ENCODE data around the gene ASB4.
A peak's percentile ranks its signal among the peaks of the same experiment; 100 is the strongest.
"Not testable (repeated sequence)": the region's sequence is repeated elsewhere in the genome, so short reads cannot be mapped to it uniquely, and the experiment has no call there.

The ASB4 gene

DNA sequence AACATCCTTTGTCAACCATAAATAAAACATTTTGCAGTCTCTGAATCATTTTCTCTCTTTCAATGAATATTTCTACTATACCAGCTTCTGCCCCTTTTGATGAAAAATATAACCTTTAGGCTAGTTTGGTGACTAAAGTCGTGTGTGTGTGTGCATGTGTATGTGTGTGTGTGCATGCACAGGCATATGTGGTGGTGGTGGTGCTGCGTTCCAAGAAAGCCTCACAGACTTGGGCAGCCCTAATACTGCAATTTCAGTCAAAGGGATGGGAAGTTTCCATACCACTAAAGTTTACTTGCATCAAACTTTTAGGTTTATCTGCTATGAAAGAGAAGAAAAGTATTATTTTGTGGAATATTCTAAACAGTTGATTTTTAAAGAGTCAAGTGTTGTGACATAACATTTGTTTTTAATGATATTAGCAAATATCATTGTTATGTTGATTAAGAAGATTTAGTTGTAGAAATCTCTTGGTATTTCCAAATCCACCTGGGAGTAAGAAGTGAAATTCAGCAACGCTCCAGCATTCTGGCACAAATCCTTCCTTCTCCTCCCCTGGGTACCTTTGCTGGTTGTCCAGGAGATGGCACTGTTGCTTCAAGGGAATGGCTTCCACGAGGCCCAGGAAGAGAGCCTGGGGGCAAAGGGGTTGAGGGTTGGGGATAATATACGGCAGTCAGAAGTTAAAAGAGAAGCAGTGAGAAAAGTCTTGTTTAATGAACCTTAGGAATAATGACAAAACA is 41.5 kb downstream of the ASB4 start:
- DNase-seq: peak; percentile 79

DNA sequence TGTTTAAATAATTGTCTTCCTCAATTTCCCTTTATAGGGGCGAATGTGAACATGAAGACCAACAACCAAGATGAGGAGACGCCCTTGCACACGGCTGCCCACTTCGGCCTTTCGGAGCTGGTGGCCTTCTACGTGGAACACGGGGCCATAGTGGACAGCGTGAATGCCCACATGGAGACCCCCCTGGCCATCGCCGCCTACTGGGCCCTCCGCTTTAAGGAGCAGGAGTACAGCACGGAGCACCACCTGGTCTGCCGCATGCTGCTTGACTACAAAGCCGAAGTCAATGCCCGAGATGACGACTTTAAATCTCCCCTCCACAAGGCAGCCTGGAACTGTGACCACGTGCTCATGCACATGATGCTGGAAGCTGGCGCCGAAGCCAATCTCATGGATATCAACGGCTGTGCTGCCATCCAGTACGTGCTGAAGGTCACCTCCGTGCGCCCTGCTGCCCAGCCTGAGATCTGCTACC is 42.1 kb downstream of the ASB4 start:
- DNase-seq: no peak

DNA sequence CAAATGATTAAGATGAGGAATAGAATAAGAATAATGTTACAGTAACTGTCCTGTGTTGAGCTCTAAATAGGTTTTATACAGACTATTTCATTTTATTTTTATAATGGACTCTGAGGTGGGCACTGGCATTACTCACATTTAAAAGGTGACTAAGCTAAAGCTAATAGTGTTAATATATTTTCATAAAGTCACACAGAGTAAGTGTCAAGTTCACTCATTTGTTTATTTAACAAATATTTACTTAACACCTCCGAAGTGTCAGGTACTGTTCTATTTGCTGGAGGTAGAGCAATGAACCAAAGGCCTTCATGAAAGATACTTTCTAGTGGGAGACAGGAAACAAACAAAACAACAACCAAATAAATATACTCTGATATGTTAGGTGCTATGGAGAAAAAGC is 44.0 kb downstream of the ASB4 start:
- DNase-seq: no peak

DNA sequence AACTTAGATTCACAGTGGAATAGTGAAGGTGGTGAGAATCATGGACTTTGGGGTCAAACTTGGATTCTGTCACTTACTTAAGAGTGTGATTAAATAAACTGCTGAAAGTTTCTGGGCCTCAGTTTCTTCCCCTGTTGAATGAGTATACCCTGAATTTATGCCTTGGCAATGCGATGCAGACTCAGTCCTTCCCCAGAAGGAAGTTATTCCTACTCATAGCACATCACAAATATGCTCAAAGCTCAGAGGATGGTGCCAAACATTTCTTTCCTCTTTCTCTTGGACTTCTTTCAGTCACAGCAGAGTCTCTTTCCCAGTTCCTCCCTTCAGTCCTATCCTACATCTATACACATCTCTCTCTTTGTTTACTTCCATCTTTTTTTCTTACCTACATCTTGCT is 45.1 kb downstream of the ASB4 start:
- DNase-seq: no peak

DNA sequence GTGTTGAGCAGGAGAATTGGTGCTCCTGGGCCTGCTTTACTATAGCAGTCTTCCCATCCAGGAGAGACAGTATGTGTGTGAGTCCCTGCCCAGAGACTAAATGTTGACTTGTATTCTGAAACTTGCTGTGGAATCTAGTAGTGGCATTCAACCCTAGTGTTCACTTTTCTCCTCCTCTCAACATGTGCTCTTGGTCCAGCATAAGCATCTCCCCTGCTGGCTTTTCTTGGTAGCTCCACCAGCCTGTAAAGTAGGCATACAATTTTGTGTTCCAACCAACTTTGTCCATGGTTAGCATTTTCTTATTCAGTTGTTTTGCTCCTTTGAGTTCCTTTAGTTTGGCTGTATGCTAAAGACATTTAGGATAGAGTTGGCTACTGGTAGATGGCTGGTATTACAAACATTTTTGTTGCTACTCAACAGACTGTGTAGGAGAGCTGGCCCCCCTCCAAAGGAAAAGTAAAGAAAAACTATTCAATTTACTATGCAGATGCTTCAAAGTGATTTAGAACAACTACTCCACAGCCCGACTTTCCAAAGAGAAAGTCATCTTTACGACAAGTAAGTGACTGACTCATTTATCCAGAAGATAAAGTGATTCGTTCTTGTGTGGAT is 46.0 kb downstream of the ASB4 start:
- no peak for DNase-seq

DNA sequence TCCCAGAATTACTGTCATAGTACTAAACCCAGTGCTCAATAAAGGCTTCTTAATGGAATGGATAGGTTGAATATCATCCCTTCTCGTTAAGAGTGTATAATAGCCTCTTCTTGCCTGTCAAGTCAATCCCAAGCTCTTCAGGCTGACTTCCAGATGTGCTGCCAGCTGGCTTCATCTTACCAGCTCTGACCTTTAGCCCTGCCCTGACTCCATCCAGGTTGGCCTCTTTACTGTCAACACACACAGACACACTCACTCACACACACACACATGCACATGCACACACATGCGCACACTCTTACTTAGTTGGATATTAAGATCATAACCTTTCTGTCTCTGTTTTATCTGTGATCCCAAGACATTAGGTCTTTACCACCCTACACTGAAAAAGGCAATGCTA is 49.1 kb downstream of the ASB4 start:
- DNase-seq: no peak

DNA sequence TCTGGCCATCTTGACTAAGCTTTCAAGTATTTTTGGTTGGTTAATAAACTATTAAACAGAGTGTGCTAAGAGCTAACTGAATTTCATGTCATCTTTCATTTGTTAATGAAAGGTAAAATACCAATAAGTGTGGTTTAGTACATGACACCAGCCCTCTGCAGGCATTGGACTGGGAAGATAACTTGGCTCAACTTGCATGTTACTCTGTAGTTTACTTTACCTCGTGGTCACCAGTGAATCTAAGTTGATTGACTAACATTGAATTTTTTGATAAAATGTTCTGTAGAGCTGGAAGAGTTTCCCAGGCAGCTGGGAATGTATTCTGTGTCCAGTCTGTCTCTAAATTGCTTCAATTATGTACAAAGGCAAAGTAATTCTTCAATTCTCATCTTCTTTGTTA is 49.9 kb downstream of the ASB4 start:
- no peak for DNase-seq

DNA sequence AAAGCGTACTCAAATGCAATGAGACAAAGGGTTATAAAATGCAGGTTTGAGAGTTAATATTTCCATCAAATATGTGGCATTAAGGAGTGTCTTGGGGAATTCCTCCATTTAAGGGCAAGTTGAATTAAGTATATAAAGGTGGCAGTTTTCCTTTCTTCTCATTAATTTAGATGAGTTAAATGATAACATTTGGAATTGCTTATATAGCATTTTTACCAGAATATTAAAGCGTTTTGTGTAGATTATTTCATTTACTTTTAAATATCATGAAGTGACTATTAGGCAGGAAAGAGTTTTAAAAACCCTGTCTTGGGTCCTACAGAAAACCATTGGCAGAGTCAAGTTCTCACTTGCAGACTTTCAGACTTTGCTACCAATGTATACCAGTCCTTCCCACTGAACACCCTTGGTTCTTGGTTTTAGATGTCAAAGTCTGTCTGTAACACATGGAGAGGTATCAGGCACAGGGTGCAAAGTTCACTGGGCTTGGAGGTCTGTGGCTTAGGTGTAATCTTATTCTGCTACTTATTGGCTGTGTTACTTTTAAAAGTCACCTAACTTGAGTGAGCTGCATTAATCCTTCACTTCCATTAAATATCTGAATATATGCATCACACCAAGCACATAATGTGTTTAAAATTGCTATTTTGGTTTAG is 51.0 kb downstream of the ASB4 start:
- DNase-seq: no peak

DNA sequence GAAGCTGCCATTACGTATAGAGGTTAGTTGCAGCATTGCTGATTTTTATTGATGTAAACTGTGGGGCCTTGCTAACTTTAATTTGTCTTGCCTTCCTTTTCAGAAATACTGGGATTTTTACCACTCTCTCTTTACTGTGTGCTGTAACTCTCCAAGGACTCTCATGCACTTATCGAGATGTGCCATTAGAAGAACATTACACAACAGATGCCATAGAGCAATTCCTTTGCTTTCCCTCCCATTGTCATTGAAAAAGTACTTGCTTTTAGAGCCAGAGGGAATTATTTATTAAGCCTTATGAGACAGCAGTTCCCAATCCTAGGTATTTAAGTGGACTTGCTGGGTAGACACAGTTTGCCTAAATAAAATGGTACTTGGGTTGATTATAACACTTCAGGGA is 51.7 kb downstream of the ASB4 start:
- DNase-seq: no peak

DNA sequence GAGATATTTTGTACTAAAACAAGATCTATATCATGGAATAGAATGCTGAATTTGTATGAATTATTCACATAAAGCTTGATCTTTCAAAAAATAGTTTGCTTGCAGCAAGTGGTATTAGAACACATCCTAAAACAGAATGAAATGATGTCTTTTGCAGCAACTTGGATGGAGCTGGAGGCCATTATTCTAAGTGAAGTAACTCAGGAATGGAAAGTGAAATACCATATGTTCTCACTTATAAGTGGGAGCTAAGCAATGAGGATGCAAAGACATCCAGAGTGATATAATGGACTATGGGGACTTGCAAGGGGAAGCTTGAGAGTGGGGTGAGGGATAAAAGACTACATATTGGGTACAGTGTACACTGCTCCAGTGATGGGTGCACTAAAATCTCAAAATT is 53.7 kb downstream of the ASB4 start:
- DNase-seq: no peak

DNA sequence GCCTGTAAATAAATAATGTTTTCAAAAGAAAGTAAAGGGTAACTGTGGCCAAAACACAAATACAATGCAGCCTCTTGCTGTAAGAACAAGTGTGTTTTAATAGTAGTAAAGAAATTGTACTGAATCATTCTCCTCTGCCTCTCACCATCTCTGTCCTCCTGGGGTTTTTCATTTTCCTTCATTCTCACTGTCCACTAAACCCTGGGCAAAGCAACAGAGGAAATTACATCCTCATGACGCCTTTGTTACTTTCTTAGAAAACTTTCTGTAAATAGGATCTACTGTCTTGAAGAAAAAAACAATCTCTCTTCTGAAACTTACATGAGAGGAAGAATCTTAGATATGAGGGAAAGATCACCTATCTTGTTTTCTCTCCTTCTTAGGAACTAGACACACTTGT is 54.6 kb downstream of the ASB4 start:
- no peak for DNase-seq

DNA sequence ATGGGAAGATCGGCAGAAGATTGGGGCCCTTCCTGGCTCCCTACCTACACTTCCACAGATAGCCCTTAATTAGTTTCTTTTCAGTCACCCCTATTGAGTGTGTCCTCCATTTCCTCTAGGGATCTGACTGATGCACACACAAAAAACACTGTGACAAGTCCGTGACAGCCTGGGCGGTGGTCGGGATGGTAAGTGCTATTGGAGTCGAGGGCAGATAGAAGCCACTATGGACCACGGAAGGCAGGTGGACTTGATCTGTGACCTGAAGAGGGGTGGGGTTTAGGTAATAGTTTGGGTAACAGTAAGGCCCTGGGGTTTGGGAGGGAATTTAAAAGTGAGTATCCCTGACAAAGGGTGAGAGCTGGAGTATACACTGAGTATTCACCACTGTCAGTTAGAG is 57.6 kb downstream of the ASB4 start:
- DNase-seq: no peak

DNA sequence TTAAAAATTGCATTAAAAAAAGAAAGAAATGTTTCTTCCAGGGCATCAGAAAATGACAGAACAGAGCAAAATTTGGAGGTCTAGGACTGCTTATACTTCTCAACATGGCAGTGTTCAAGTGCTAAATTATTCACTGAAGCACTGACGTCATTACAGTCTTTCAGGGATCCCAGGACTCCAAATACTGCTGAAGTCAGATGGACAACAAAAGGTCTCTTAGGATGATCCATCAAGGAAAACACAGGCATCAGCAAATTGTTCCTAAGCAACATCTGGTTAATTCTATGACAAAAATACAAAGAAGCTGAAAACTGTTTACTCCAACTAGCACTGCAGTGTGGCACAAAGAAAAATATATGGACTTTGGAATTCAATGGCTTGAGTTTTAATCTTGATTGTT is 58.4 kb downstream of the ASB4 start:
- no peak for DNase-seq

DNA sequence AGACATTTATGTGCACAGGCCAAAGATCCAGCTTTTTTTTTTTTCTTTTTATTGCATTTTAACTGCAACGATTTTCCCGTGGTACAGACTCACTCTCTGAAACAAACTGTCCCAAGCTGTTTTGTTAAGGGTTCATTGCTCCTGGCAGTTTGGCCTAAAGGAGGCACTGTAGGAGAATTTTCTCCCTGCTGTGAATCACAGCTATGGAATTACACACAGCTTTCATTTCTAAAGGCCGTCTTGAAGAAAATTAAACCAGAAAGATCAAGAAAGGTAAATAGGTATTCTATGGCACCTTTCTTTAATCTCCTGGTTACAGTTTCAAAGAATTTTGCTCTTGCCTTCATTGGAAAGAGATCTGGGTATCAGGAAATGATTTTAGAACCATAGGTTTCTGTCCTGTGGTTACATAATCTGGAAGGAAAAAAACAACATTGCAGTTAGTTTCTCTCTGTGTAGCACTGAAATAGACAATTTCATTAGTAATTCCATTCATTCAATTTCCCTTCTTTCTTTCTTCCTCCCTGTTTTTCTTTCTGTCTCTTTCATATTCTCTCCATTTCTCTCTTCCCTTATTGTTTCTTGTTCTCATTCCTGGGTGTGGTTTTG is 59.4 kb downstream of the ASB4 start:
- peak; percentile 65 for DNase-seq

DNA sequence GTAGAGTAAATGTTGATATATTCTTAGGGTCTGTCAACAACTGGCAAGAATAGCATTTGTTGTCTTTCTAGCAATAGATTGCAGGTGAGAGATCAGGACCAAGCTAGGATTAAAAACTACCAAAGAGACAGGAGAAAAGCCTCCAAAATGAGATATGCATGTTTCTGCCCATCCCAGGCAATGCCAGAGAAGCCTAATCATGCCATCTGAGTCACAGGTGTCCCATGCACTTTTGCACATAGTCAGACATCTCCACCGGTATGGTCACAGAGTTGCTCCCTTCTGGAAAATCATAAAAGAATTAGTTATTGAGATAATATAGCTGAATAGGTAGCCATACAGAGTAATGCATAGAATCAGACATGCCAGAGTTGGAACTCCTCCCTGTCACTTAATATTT is 59.9 kb downstream of the ASB4 start:
- DNase-seq: no peak

DNA sequence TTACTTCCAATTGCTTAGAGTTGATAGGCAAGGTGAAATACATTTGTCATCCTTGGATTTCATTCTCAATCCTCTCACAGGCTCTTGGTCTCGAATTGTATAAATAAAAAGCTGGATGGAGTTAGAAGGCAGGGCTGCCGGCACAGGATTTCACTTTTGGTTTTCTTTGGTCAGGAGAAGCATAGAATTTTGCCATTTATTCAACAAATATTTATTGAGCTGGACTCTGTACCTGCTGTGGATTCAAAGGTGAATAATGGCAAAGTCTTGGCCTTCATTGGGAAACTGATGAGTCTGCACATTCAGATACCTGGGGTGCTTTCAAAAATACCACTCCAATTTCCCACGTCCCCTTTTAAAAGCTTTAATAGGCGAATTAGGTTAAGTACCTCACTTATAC is 60.9 kb downstream of the ASB4 start:
- DNase-seq: no peak

DNA sequence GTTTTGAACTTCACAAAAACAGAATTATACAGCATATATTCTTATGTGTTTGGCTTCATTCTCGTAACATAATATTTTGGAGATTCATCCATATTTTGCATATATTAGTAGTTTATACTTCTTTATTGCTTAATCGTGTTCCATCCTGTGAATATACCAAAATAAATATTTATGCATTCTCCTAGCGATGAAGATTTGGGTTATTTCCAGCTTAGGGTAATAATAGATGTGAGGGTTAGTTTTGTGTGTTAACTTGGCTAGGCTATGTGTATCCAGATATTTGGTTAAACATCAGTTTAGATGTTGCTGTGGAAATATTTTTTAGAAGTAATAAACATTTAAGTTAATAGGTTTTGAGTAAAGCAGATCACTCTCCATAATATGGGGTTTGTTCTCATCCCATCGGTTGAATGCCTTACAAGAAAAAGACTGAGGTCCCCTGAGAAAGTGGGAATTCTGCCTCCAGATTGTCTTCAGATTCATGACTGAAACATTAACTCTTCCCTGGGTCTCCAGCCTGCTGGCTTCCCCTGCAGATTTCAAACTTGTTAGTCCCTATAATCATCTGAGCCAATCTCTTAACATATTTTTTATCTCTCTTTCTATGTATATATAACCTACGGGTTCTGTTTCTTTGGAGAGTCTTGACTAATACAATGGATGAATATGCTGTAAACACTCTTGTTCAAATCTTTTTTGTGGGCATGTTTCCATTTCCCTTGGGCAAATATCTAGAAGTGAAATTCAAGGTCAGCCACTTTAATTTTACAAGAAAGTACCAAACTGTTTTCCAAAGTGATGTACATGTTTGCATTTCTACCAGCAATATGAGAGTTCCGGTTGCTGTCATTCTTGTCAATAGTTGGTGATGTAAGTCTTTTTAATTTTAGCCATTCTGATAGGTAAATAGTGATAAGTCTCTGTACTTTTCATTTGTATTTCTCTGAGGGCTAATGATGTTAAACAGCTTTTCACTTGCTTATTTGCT is 61.9 kb downstream of the ASB4 start:
- no peak for DNase-seq

DNA sequence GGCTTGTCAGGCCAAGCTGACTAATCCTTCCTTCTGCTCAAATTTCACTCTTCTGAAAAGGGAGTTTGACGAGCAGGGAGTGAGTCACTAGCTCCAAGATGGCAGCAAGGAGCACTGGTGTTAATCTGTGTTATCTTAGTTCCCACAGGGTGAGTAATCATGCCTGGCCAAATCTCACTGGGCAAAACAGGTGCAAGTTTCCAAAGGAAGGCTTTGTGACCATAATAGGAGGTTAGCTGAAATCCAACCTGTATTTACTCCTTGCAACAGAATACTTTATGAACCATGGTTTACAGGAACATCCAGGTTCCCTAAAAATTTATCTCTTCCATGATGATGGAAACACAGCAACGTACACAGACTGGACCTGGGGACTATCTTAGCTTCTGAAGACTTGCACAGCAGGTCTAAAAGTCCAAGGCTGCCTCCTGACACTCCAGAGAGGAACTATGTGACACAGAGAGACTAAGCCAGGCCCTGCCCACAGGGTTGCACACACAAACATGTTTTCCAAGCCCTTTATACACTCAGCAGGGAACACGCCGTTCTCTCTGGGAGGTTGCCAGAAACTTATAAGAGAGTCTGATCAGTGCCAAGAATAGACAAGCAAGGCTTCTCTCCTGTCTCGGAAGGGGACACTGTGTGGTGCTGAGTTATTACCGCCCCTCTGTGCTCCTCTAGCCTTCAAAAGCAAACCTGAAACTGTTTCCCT is 64.2 kb downstream of the ASB4 start:
- peak; percentile 91 for DNase-seq

DNA sequence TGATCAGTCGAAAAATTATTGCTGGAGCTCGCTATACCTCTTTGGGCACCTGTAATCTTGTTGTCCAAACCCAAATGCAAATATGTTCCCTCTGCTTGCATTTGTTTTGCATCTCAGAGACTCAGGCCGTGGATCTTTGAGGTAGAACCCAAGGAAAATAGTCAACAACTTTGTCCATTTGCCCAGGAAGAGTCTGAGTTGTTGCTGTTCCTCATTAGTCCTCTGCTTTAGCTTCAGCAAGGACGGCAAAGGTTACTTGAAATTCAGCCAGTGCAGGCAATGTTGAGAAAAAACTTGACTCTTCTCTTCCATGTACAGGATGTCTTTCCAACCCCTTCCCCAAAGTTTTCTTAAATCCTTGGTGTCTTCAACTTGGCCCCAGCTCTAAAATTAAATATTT is 64.8 kb downstream of the ASB4 start:
- DNase-seq: no peak

DNA sequence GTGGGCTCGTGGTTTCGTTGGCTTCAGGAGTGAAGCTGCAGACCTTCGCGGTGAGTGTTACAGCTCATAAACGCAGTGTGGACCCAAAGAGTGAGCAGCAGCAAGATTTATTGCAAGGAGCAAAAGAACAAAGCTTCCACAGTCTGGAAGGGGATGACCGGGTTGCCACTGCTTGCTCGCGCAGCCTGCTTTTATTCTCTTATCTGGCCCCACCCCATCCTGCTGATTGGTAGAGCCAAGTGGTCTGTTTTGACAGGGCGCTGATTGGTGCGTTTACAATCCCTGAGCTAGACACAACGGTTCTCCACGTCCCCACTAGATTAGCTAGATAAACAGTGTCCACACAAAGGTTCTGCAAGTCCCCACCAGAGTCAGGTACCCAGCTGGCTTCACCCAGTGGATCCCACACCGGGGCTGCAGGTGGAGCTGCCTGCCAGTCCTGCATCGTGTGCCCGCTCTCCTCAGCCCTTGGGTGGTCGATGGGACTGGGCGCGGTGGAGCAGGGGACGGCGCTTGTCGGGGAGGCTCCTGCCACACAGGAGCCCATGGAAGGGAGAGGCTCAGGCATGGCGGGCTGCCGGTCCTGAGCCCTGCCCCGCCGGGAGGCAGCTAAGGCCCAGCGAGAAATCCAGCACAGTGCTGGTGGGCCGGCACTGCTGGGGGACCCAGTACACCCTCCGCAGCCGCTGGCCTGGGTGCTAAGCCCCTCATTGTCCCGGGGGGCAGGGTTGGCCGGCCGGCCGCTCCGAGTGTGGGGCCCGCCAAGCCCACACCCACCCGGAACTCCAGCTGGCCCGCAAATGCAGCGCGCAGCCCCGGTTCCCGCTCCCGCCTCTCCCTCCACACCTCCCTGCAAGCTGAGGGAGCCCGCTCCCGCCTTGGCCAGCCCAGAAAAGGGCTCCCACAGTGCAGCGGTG is 66.5 kb downstream of the ASB4 start:
- not testable (repeated sequence) for DNase-seq

DNA sequence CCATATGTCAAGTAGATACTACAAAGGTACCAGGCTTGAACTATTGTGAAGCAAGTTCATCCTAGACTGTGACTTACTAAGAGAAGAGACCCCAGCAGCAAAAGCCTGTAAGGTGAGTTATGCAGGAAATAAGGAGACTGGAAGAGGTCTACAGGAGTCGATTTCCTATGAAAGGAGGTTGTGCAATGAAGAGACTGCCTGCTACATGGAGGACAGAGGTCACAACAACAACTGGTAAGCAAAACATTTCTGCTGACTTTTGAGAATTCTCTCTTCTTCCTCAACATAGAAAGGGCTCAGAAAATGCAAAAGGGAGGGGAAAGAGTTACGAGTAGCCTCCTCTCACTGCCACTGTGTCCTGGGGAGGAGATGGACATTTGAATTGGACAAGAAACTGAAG is 68.2 kb downstream of the ASB4 start:
- no peak for DNase-seq

Measured in islet precursor cell (in vitro differentiated cells).